ENCODE data around the gene ISCA2.

DNA sequence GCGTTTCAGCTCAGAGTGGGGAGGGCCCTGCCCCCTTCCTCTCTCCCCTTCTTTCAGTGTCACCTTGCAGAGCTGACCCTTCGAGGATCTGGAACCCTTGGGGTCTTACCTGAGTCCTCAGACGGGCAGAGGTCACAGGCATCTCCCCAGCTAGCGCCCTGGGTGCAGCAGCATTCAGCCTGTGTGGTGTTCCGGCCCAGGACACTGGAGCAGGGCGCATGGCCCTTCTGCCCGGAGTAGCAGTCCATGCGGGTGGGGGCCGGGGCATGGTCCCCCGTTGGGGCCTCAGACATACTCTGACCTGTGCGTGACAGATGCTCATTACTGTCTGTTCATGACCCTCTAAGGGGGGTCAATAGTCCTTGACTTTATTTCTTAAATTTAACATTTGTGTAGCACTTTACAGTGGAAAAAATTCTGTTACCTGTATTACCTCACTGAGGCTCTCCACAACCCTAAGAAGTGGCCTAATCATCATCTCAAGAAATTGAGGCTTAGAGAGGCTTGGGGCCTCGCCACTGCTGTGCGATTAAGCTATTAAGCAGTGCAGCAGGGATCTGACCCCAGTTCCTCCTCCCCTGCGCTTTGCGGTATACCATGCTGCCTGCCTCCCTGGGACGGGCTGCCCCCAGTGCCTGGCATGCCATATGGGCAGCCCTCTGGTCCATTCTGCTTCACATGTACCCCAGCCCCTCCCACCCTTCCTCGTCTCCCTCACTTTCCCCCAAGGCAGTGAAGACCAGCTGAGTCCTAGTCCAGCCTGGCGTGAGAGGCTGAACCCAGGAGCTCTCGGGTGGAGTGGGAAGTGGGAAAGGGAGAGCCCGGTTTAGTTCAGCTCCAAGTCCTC, 11.5 kb downstream of the ISCA2 start:
- TF ChIP-seq CTCF (IDR thresholded peaks at IDR 0.05) (no peak), POLR2A (IDR thresholded peaks at IDR 0.05) (no peak)

All from heart left ventricle (tissue), 13 donors.